LNCAP (cell line): Measurements from ENCODE around the gene ZKSCAN3.

ENCODE experiments used
- CTCF ChIP-seq: fragments of 450-650 bp; IDR thresholded peaks from 2 replicates; pipeline ENCODE4 v1.5.1; 2017; ENCODE audit warnings: mild to moderate bottlenecking

ZKSCAN3 gene

GRCh38 chr6:28326371-28326948 is 23.3 kb upstream of the ZKSCAN3 start:
- no peak for TF ChIP-seq CTCF

GRCh38 chr6:28330041-28330440 is 19.7 kb upstream of the ZKSCAN3 start:
- TF ChIP-seq CTCF, result no peak

GRCh38 chr6:28333047-28333446 is 16.7 kb upstream of the ZKSCAN3 start:
- no peak for TF ChIP-seq CTCF

GRCh38 chr6:28333599-28334018 is 16.1 kb upstream of the ZKSCAN3 start:
- no peak for TF ChIP-seq CTCF

GRCh38 chr6:28334286-28335039 is 15.3 kb upstream of the ZKSCAN3 start:
- no peak for TF ChIP-seq CTCF

GRCh38 chr6:28335040-28335563 is 14.6 kb upstream of the ZKSCAN3 start:
- no peak for TF ChIP-seq CTCF

- no peak for TF ChIP-seq CTCF
Measured at GRCh38 chr6:28335564-28336283, 14.0 kb upstream of the ZKSCAN3 start, which contains the start of gene ZSCAN31. Gene ZSCAN31 (minus strand): TSS chr6:28336148. CDS start chr6:28329683, 6,465 bp downstream.
